ENCODE results near the gene ALCAM.

DNA sequence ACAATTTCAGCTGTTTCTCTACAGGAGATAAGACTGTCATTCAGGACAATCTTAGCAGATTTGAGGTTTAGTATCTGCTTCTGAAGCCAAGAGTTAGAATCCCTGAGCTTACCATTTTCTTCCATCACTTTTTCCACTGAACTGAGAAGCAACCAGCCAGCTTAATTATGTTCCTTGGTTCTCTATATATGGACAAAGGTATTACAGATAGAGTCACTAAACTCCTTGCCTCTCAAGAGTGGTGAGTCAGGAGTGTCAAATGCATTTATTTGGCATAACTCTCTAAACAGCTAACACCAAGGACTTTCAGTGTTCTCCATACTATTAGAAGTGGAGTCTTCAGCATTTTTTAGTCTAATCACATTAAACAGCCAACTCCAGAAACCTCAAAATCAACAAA, 239.3 kb downstream of the ALCAM start:
- TF ChIP-seq, protein P1, sequence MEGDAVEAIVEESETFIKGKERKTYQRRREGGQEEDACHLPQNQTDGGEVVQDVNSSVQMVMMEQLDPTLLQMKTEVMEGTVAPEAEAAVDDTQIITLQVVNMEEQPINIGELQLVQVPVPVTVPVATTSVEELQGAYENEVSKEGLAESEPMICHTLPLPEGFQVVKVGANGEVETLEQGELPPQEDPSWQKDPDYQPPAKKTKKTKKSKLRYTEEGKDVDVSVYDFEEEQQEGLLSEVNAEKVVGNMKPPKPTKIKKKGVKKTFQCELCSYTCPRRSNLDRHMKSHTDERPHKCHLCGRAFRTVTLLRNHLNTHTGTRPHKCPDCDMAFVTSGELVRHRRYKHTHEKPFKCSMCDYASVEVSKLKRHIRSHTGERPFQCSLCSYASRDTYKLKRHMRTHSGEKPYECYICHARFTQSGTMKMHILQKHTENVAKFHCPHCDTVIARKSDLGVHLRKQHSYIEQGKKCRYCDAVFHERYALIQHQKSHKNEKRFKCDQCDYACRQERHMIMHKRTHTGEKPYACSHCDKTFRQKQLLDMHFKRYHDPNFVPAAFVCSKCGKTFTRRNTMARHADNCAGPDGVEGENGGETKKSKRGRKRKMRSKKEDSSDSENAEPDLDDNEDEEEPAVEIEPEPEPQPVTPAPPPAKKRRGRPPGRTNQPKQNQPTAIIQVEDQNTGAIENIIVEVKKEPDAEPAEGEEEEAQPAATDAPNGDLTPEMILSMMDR (IDR thresholded peaks at IDR 0.05), result no peak
- no peak for TF ChIP-seq ZFX (IDR thresholded peaks at IDR 0.05; ENCODE audit: borderline replicate concordance)
